OCI-LY3 (cell line): ENCODE data around the gene EID1.

Experiments
- H2AFZ ChIP-seq: fragments of 200-600, 300-600 bp; shearing (Covaris generic); 2 replicates; pipeline ENCODE4 v1.6.0; 2014; ENCODE audit warnings: antibody characterized with exemption, low read depth, low read length
- H3K27ac ChIP-seq: fragments of 200-600, 300-600 bp; sonication (generic); 2 replicates; pipeline ENCODE4 v1.5.1; 2014; ENCODE audit warnings: mild to moderate bottlenecking, low read length, moderate library complexity, mixed read lengths
- H3K27me3 ChIP-seq: fragments of 200-600, 300-600 bp; sonication (generic); 2 replicates; pipeline ENCODE4 v1.6.1; 2014; ENCODE audit warnings: low read depth, low read length, mixed read lengths
- H3K36me3 ChIP-seq: fragments of 200-600, 300-600 bp; sonication (generic); replicated peaks from 2 replicates; pipeline ENCODE3; 2014; ENCODE audit warnings: low read depth, low read length, mixed read lengths
- H3K4me1 ChIP-seq: fragments of 300-600, 200-600 bp; sonication (generic); 2 replicates; pipeline ENCODE4 v1.6.1; 2014; ENCODE audit warnings: low read length, mixed read lengths
- H3K4me2 ChIP-seq: fragments of 200-600, 300-600 bp; sonication (generic); 2 replicates; pipeline ENCODE4 v1.6.1; 2014; ENCODE audit warnings: low read length, mixed read lengths
- H3K4me3 ChIP-seq: fragments of 300-600, 200-600 bp; sonication (generic); 2 replicates; pipeline ENCODE4 v1.5.1; 2014; ENCODE audit warnings: antibody characterized with exemption, mild to moderate bottlenecking, low read length, moderate library complexity
- H3K79me2 ChIP-seq: fragments of 300-600, 200-600 bp; shearing (Covaris generic); 2 replicates; pipeline ENCODE4 v1.6.1; 2014; ENCODE audit warnings: mild to moderate bottlenecking, low read length, mixed read lengths
- H3K9ac ChIP-seq: fragments of 300-600, 200-600 bp; shearing (Covaris generic); 2 replicates; pipeline ENCODE4 v1.6.0; 2014; ENCODE audit warnings: mild to moderate bottlenecking, low read length, moderate library complexity
- H3K9me3 ChIP-seq: fragments of 200-600, 300-600 bp; shearing (Covaris generic); 2 replicates; pipeline ENCODE4 v1.6.1; 2014; ENCODE audit warnings: low read length, mixed read lengths; ENCODE audit not compliant: insufficient read depth
- H4K20me1 ChIP-seq: fragments of 200-600, 300-600 bp; sonication (generic); 2 replicates; pipeline ENCODE4 v1.6.1; 2016; ENCODE audit warnings: low read length, mixed read lengths; ENCODE audit not compliant: insufficient read depth
- CTCF ChIP-seq: fragments of 200-600, 300-600 bp; sonication (generic); IDR thresholded peaks from 2 replicates; pipeline ENCODE4 v1.5.1; 2014; ENCODE audit warnings: antibody characterized with exemption, low read length, low read depth
- EZH2phosphoT487 ChIP-seq: fragments of 200-600 bp; shearing (Covaris generic); IDR thresholded peaks from 2 replicates; pipeline ENCODE4 v1.6.1; 2018; ENCODE audit warnings: antibody characterized with exemption, mixed run types, low read depth

The EID1 gene

GRCh38 chr15:48924528-48925393 lies 46.8 kb downstream of the EID1 start:
- no peaks in the 10 kb centered on the region for H3K4me1 ChIP-seq
- H3K4me3 ChIP-seq: no peak overlapping the region
- no peaks in the 10 kb centered on the region for H3K79me2 ChIP-seq
- H3K27ac ChIP-seq: no peak overlapping the region
- no peak overlapping the region for H2AFZ ChIP-seq
- H3K4me2 ChIP-seq: no peak overlapping the region
- no peaks in the 10 kb centered on the region for H3K27me3 ChIP-seq
- no peak overlapping the region for H3K9ac ChIP-seq
- TF ChIP-seq EZH2phosphoT487 (no peak), CTCF (no peak)
- H3K36me3 ChIP-seq: no peaks in the 10 kb centered on the region
- no peaks in the 10 kb centered on the region for H3K9me3 ChIP-seq
- no peaks in the 10 kb centered on the region for H4K20me1 ChIP-seq

- Histone ChIP-seq H3K9me3 (no peaks in the 10 kb centered on the region), H3K4me2 (no peak overlapping the region), H3K4me3 (no peak overlapping the region), H2AFZ (no peak overlapping the region), H3K27ac (no peak overlapping the region), H3K79me2 (no peaks in the 10 kb centered on the region), H3K9ac (no peak overlapping the region), H3K4me1 (no peaks in the 10 kb centered on the region), H3K27me3 (no peaks in the 10 kb centered on the region), H3K36me3 (no peaks in the 10 kb centered on the region), H4K20me1 (no peaks in the 10 kb centered on the region)
- TF ChIP-seq EZH2phosphoT487: no peak
- no peak for TF ChIP-seq CTCF
These were observed 47.8 kb downstream of the EID1 start for GRCh38 chr15:48925714-48926223.

GRCh38 chr15:48928877-48929538 lies 51.1 kb downstream of the EID1 start:
- Histone ChIP-seq H3K79me2 (no peaks in the 10 kb centered on the region), H3K4me2 (no peak overlapping the region), H3K27ac (no peak overlapping the region), H2AFZ (no peak overlapping the region), H3K4me1 (no peaks in the 10 kb centered on the region), H3K27me3 (no peaks in the 10 kb centered on the region), H3K4me3 (no peak overlapping the region), H4K20me1 (no peaks in the 10 kb centered on the region), H3K9me3 (no peaks in the 10 kb centered on the region), H3K36me3 (no peaks in the 10 kb centered on the region), H3K9ac (no peak overlapping the region)
- TF ChIP-seq EZH2phosphoT487: no peak
- no peak for TF ChIP-seq CTCF

GRCh38 chr15:48929661-48930060 lies 51.7 kb downstream of the EID1 start:
- Histone ChIP-seq H3K9ac (no peak overlapping the region), H4K20me1 (no peaks in the 10 kb centered on the region), H3K4me2 (no peak overlapping the region), H3K27ac (no peak overlapping the region), H3K36me3 (no peaks in the 10 kb centered on the region), H3K9me3 (no peaks in the 10 kb centered on the region), H3K27me3 (no peaks in the 10 kb centered on the region), H2AFZ (no peak overlapping the region), H3K4me3 (no peak overlapping the region), H3K79me2 (no peaks in the 10 kb centered on the region), H3K4me1 (no peaks in the 10 kb centered on the region)
- TF ChIP-seq CTCF: no peak
- no peak for TF ChIP-seq EZH2phosphoT487
